Measurements from ENCODE around the gene ARHGEF39.

The ARHGEF39 gene

GRCh38 chr9:35664531-35665470, at the start of gene ARHGEF39:
ARHGEF39 (minus strand) TSS chr9:35665195; CDS start chr9:35665169, 26 bp downstream.
- no peak for DNase-seq (ENCODE audit: low read depth)

DNA sequence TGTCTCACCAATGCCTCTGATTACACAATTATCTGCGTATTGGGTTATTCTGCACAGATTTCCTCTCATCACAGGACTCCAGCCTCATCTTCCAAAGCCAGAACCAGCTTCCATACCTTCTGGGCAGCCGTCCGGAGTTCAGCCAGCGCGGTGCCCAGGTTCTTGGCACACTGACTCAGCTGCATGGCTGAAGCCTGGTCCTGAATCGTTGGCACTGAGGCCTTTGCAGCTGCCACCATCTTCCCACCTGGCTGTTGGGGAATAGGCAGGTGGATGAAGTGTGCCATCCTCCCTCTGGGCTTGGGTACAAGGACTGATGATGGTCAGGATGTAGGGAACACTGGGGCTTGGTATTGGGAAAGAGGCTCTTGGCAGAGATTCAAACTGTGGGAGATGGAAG, 49.1 kb upstream of the ARHGEF39 start:
- DNase-seq (ENCODE audit: low read depth), result no peak

GRCh38 chr9:35713578-35713977, 48.6 kb upstream of the ARHGEF39 start:
- no peak for DNase-seq (ENCODE audit: low read depth)

DNA sequence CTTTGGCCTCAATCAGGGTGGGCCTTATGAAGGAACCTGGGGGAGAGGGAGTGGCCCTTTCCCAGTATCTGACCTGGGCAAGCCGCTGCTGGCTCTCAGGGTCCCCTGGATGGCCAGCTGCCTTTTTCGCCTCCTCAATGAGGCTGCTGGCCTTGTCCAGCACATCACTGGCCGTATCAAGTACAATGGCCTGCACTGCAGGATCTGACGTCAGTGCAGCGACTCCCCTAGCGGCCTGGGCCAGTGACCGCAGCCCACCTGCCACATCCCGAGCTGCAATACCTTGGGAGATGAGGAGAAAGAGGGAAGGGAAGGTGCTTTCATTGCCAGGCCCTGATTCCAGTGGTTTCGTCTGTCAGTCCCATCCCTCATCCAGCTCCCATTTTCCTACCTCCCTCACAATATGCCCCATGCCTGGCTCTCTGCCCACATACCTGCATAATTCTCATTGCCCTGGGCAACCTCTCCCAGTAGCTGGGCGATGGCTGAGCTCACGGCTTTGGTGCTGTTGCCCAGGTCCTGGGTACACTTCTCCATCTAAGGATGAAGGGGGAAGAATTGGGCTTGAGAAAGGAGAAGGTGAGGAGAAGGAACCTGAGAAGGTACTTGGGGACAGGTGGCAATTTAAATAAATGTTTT, 47.9 kb upstream of the ARHGEF39 start:
- no peak for DNase-seq (ENCODE audit: low read depth)

DNA sequence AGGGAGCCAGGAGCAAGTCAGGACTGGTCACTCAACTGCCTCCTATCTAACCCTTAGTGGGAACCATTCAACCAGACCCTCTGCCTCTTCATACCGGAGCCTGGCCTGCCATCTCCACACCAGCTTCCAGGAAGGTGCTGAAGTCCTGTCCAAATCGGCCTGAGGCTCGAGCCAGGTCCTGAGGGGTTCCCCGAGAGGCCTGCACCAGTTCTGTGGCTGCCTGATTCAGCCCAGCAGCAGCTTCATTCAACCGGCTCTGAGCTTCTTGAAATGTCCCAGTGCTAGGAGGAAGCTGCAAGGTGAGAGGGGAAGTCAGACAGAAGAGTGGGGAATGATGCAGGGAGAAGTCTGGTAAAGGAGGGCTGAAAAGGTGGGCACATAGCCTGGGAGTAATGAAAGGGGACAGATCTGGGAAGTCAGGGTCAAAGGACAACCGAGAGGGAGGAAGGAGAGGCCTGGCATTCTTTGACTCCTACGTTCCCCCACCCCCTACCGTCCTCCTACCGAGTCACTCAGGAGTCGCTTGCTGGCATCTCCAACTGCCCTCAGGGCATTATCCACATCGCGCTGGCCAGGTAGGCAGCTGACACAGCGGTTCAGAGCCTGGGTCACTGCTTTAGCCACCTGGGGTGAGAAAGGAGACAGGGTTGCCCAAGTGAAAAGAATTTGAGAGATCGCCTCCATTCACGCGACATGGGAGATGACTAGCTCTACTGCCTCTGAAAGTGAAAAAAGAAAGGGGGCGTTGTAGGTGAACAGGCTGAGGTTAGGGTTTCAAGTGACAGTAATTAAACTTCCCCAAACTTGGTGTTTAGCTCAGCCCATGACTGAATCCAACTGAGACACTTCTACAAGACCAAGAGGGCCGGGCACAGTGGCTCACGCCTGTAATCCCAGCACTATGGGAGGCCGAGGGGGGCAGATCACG, 46.8 kb upstream of the ARHGEF39 start:
- DNase-seq (ENCODE audit: low read depth), result no peak

DNA sequence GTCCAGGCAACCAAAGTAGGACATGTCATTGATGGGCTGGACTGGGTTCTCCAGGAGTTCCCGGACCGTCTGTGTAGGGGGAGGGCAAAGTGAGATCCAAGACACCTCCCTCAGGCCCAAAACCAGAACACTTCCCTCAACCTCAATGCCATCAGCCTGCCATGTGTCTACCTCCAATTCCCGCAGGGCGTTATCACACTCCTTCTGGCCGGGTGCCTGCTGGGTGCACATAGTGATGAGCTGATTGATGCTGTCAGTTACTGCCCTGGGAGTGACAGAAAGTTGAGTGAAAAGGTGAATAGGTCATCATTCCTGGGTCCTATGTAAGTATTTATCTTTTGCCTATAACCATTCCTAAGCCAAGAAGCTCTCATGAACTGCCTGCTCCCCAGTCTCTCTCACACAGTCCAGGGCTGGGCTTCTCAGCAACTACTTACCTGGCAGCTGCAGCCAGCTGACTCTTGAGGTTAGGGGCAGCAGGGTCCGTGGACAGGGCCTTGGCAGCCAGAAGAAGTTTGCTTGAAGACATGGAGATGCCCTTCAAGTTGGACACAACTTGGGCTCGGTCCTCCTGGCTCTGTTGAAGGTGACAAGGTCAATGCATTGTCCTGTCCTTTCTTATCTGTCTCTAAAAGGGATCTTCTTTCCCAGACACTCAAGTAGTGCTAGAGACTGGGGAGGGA, 46.0 kb upstream of the ARHGEF39 start:
- no peak for DNase-seq (ENCODE audit: low read depth)

DNA sequence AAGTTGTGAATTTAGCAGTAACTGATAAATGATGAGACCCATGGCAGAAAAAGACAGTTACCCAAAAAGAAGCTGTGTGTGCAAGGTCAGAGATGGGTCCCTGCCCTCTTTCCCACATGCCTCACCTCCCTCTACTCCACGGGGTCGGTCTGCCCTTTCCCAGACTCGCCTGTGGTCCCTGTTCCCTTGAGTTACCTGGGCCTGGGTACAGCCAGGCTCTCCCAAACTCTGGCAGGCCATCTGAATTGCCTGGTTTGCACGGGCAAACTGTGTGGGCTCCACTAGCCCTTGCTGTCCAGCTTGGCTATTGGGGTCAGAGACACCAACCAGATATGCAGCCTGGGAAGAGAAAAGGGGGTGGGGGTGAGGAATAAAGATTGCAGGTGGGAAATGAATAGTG, 43.2 kb upstream of the ARHGEF39 start:
- no peak for DNase-seq (ENCODE audit: low read depth)

- DNase-seq (ENCODE audit: low read depth), result no peak
These were observed 42.0 kb upstream of the ARHGEF39 start for GRCh38 chr9:35706951-35707350.

DNA sequence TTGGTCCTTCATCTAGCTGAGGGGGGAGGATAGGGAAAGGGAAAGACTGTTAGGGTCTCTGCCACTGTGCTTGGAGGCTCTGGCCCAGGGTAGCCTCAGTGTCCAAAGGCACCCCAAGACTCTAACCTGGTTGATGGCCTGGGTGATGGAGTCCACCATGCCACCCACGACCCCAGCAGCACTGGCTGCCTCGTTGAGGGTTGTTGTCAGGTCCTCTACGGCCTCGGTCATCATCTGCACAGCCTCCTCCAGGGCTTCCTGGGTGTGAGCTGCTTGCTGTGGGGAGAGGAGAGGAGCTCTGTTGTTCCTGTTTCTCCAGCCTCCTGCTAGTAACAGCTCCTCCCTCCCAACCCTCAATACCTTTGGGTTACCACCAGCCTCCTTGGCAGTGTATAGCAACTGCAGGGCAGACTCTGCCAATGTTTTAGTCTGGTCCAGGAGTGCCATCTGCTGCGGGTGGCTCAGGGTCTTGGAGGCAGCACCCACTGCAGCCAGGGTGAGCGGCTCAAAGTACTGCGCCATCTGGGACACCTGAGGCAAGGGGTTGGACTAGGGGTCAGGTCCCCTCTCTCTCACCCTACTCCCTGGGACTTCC, 40.9 kb upstream of the ARHGEF39 start:
- no peak for DNase-seq (ENCODE audit: low read depth)

GRCh38 chr9:35705372-35705771, 40.4 kb upstream of the ARHGEF39 start:
- DNase-seq (ENCODE audit: low read depth), result no peak

GRCh38 chr9:35703906-35704672, 39.1 kb upstream of the ARHGEF39 start:
- no peak for DNase-seq (ENCODE audit: low read depth)

DNA sequence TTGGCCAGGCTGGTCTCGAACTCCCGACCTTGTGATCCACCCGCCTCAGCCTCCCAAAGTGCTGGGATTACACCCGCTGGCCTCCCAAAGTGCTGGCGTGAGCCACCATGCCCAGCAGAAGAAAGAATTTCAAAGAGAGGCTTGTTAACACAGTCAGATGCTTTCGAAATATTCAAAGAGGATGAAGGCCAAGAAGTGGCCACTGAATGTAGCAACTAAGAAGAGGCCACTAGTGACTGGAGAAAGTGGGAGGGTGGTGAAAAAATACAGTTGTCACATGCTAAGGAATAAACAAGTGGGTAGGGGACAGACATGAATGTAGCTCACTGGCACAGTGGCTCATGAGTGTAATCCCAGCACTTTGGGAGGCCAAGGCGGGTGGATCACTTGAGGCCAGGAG, 37.7 kb upstream of the ARHGEF39 start:
- DNase-seq (ENCODE audit: low read depth), result no peak

DNA sequence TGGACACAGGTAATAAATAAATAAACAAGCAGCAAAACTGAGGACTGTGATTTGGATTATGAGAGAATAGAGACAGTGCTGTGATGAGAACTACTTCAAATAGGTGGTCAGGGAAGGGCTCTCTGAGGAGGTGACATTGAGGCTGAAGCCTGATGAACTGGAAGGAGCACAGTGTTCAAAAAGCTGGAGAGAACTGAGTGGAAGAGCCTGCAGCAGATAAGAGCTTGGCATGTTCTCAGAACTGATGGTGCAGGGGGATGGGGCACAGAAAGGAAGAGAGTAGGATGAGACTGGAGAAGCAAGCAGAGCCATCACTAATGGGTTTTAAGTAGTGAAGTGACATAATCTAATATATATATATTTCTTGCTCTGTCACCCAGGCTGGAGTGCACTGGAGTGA, 35.9 kb upstream of the ARHGEF39 start:
- DNase-seq (ENCODE audit: low read depth), result no peak

- no peak for DNase-seq (ENCODE audit: low read depth)
These were observed 35.0 kb upstream of the ARHGEF39 start for GRCh38 chr9:35700031-35700430.

DNA sequence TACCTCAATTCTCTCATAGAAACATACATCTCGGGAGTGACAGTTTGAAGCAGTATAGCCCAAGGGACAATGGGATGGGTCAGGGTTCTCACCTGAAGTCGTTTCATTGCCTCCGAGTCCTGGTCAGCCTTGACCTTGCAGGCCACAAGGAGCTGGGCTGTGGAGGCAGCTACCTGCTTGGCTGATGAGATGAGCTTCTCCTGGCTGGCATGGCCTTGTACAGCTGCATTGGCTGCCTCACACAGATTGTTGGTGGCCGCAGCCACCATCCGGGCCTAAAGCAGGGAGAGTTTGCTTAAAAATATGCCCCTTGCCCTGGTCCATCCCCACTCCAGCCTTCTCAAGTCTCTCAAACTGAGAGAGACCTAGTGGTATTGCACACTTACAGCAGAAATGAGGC, 33.2 kb upstream of the ARHGEF39 start:
- no peak for DNase-seq (ENCODE audit: low read depth)

GRCh38 chr9:35697486-35697885, 32.5 kb upstream of the ARHGEF39 start:
- DNase-seq (ENCODE audit: low read depth), result no peak

- DNase-seq (ENCODE audit: low read depth), result no peak
These were observed 31.7 kb upstream of the ARHGEF39 start for GRCh38 chr9:35696520-35697215.

GRCh38 chr9:35695943-35696401, 31.0 kb upstream of the ARHGEF39 start:
- no peak for DNase-seq (ENCODE audit: low read depth)

DNA sequence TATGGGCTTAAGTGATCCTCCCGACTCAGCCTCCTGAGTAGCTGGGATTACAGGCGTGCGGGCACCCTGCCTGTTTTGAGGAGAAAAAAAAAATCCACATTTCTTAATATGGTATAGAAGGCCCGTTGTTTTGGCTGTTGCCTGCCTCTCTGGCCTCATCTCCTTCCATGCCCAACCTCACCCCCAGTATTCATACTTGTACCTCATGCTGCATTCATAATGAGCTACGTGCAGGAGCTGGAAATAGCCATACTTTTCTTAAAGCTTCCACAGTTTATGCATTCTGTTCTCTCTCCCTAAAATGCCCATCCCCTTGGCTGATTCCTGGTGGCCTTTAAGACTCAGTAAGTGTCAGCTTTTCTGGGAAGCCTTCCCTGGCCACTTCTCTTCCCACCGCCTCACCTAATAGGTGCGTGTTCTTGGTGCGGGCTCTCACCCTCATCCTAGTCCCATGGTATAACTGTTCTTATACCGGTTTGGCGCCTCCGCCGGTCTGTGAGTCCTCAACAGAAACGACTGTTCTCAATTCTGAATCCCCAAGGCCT, 26.8 kb upstream of the ARHGEF39 start:
- no peak for DNase-seq (ENCODE audit: low read depth)

DNA sequence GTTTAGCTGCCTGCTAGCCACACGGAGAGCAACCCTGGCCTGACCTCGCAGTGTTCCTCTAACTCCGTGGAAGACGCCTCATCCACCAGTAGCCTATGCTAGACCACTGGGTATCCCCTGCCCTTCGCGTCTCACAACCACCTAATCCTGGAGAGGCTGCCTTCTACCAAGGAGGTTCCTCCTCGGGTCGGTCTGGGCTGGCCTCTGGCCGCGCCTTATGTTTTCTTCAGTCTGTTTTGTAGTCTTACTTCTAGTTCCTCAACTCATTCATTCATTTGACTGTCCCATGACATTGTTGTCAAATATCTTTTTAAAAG, 26.3 kb upstream of the ARHGEF39 start:
- no peak for DNase-seq (ENCODE audit: low read depth)
